GM18909 (cell line): ENCODE data around the gene SEMA3E.

Source experiments
- ATAC-seq: cut with Tn5 transposase; IDR thresholded peaks from one replicate; pipeline ENCODE4 v1.9.1; 2021; ENCODE audit warnings: mild to moderate bottlenecking; ENCODE audit not compliant: unreplicated experiment, poor library complexity

The SEMA3E gene

DNA sequence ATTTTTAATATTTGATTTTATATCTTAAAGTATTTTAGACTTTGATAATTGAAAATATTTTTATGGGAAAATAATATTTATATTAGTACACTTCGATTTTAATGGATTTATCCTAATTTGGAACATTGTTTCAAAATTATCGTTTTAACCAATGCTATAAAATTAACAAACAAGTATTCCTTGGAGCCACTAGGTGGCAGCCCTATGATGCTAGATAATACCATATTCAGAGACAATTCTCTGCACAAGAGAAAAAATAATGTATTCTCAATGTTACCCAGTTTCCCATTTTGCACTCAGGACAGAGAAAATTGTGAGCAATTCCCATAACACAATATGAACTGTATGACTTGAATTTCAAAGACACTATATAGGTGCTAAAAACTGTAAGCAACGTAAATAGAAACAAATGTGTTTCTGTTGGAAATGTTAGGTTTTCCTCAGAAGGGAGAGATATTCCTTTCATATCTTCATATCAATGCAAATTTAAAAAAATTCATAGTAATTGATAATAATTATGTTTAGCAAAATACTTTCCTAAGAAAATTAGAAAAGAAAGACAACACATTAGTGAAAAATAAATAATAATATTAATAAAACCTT, 237.8 kb downstream of the SEMA3E start:
- ATAC-seq = peak; percentile 67

GRCh38 chr7:83394776-83395175, 254.2 kb downstream of the SEMA3E start:
- no peak for ATAC-seq

DNA sequence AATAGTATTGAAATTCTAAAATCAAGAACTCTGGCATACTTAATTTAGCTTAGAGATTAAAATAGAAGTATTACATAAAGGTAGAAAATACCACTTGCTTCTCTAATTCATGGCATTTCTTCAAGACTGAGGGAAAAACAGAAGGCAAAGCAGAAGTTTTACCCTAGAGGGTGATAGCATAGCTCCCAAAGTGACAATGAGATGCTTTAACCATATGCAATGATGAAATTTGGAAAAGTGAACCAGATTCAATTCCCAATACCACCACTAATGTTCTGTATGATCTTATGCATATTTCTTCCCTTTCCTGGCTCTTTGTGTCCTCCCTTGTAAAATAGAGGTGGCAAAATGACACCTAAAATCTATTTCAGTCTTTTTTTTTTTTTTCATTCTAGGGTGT, 260.5 kb downstream of the SEMA3E start:
- ATAC-seq = no peak

DNA sequence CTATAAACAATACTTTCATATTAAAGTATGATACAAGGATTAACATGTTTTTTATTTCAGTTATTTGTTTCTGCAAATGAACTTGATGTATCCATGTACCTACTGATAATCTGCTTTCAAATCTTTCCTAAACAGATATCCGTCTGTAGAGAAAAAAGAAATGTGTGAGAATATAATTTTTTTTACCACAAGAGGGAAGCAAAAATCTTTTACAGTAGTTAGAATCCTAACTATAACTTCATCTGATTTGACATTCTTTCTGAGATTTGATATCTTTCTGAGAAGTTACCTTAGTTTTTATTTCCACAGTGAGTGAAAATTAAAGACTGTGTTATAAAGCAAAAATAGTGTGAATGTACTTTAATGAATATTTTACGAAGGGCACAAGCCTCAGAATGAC, 282.3 kb downstream of the SEMA3E start:
- ATAC-seq = no peak

GRCh38 chr7:83365746-83366145, 283.2 kb downstream of the SEMA3E start:
- no peak for ATAC-seq

- ATAC-seq = no peak
Observed at GRCh38 chr7:83362871-83363550, 285.9 kb downstream of the SEMA3E start.

GRCh38 chr7:83359108-83359507, 289.8 kb downstream of the SEMA3E start:
- no peak for ATAC-seq

DNA sequence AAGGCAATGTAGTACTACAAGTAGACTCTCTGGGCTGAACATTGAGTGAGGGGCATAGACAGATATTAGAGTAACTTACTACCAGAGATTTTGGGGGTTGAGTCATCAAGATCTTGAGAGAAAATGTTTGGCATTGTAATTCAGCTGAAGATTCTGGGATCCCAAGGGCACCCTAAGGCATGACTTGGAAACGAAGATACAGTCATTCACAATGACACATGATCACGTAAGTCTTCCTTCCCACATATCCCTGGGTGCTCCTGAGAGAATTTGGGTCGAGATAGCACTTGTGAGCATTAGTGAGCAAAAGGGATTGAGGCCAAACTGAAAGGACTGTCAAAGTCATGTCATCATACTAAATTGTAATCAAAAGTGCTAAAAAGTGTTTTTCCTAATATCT, 293.8 kb downstream of the SEMA3E start:
- no peak for ATAC-seq

DNA sequence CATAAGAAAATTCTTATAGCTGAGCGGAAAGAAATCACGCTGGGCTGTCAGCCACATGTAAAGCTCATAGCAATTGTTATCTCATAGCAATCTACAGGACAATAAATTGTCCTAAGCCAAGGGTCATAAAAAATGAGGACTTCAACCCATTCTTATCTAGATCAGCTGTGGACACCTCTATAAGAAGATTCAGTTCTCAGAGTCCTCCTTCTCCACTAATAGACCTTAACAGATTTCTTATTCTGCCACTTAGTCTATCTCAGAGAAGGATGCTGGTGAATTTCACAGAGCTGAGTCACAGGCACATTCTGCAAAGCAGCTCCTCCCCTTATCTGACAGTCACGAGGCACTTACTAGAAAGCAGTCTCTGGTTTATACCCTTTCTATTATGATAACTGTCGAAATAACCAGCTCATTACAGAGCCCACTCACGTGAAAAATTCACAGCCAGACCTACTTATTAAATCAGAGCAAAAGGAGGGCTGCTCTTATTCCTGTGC, 300.9 kb downstream of the SEMA3E start:
- ATAC-seq = no peak

- ATAC-seq = no peak
Observed at GRCh38 chr7:83339907-83340306, 309.0 kb downstream of the SEMA3E start.

DNA sequence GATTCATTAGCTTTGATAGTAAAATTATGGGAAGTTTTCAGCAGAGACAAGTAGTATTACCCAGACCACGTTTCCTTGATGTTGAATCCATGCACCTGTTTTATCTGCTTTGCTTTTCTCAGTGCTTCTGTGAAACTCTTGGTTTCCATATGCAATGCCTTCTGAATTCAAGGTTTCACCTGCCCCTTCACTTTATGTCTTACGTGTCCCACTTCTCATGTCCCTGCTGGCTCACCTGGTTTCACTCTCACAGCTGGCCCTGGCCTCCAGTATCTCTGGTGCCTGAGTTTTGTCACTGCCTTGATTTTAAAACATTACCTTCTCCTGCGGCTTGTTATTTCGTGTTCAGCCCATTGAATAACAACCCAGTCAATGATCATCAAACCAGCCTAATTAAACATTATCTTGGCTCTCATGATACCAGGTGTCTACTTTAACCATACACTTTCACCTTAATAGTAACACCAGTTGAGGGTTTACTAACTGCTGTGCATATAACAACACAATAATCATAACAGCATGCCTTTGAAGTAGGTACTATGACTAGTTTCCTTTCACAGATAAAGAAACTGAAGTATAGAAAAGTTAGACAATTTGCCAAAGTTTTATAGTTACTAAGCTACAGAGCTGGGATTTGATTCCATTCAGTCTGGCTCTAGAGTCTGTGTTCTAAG, 310.5 kb downstream of the SEMA3E start:
- ATAC-seq = no peak

DNA sequence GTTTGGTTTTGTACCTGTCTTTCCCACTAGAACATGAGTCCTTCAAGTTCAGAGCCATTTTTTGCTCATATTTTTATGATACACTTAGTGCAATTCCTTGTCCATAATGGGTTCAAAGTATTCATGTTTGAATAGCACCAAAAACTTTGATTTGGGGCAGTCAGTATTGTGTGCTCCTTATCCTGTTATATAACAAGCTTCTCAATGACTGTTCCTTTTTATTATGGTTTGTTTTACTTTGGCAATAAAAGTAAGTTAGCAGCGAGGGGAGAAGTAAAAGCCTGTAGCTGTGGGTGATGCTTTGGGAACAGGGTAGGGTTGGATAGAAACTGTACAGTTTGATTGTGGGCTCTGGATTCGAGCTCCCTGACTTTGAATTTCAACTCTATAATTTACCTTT, 311.9 kb downstream of the SEMA3E start:
- no peak for ATAC-seq

DNA sequence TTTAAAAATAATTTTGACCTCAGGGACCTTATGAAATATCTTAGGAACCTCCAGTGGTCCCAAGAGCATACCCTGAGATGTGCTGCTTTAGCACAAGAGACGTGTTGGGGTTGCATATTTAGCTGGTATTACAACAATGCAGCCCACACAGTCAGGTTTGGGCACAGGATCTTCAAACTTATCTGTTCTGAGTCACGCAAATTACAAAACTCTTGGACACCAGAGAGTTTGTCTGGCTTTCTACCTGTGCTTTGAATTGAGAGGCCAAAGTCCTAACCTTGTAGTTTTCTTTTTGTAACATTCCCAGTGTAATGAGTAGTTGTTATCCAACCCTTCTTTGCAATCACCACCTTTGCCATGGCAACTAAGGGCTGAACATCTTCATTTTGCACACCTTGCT, 322.7 kb downstream of the SEMA3E start:
- no peak for ATAC-seq

- ATAC-seq = no peak
Observed at GRCh38 chr7:83325083-83325482, 323.9 kb downstream of the SEMA3E start.

DNA sequence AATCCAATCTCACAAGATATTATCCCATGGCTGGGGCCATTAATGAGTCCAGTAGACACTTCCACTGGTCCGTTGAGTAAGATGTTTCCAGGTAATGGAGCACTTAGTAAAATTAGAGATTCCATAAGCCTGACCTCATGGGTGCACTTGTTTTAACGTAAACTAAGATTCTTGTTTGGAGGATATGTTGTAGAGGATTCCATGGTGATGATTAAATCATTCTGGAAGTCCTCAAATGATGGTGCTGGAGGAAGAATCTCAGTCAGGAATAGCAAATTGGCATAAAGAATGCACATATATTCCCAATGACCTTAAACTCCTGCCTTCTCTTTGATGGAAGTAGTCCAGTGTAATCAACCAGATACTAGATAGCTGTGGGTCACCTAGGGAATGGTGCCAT, 324.3 kb downstream of the SEMA3E start:
- no peak for ATAC-seq

DNA sequence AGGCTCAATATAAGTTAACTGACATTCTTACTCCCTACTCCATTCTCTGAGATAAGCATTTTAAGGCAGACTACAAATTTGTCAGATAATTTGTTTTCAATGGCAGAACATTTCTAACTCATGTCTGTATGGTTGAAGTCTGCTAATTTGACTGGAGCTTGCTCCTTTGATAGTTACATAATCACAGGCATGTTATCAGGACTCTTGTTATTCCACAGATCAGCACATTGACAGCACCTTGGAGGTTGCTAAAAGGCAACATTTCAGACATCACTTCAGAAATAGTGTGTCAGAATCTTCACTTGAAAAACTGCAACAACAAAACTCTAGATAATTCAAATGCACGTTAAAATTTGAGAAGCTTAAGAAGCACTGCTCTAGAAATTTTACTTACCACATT, 327.9 kb downstream of the SEMA3E start:
- no peak for ATAC-seq

DNA sequence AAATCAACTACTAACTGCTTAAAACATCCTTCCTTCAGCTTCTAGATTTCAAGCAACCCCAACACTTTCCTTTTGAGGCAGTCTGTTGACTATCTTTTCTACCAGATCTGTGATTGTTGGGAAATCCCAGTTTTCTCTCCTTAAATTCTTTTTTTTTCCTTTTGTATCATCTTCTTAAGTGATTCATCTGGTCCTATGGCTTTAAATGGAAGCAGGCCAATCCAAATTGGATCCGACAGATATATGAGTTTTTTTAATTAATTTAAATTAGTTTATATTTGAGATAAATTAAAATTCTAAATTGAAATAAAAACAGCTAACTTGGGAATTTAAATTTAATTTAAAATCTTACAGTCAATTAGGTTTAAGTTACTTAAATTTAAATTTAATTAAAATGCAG, 335.0 kb downstream of the SEMA3E start:
- no peak for ATAC-seq
